Pancreas (tissue), 10 donors: ENCODE results near the gene PTK7. TPM values are rescaled to one million over a fixed set of nuclear protein-coding genes. Genes with fewer than 3 reads are reported as not detected.

Experiments
- ATAC-seq, 4 donors: fragments of 200-7000 bp; cut with Tn5 transposase; one replicate each; pipeline versions ENCODE4 v1.8.0 to v1.9.1; 2020; ENCODE audit warnings: mild to moderate bottlenecking in 4 of 4, moderate library complexity in 4 of 4
- DNase-seq, 6 donors: peaks; one replicate each; pipeline ENCODE4 v3.0.0-alpha.2; 2020
- FAIRE-seq: peaks from 2 replicates; lab custom pipeline; 2012; peaks lifted over from hg19 to GRCh38; lab: Jason Lieb, UNC
- H3K27ac ChIP-seq, 4 donors: fragments of 200-600 bp; sonication (generic); 1 replicate in 3 of 4; 2 replicates in 1 of 4; pipeline versions ENCODE4 v1.5.0 to v1.8.0; 2020
- H3K27me3 ChIP-seq, 4 donors: fragments of 200-600 bp; one replicate each; pipeline ENCODE4 v1.8.0; 2021
- H3K36me3 ChIP-seq, 3 donors: fragments of 200-600 bp; sonication (generic) in 1 of 3; one replicate each; pipeline versions ENCODE4 v1.5.0 to v1.8.0; 2020 to 2021
- H3K4me1 ChIP-seq, 3 donors: fragments of 200-600 bp; one replicate each; pipeline ENCODE4 v1.8.0; 2021
- H3K4me3 ChIP-seq, 4 donors: fragments of 200-600 bp; sonication (generic) in 2 of 4; one replicate each; pipeline versions ENCODE4 v1.5.0 to v1.8.0; 2020 to 2021
- H3K9me3 ChIP-seq, 4 donors: fragments of 200-600 bp; one replicate each; pipeline ENCODE4 v1.8.0; 2021
- CTCF ChIP-seq, 4 donors: fragments of 200-600 bp; sonication (generic) in 3 of 4; IDR thresholded peaks; one replicate each; pipeline versions ENCODE4 v1.5.0 to v1.8.0; 2021; ENCODE audit warnings: antibody characterized with exemption in 4 of 4
- WGBS, 2 donors: extraction: QIAGEN DNeasy Blood & Tissue Kit; methylation state at CpG; one replicate each; pipeline ENCODE4 v1.1.7; 2013; 5-methylcytosine and 5-hydroxymethylcytosine counted together
- intact Hi-C, 3 donors: fragments of 100-400 bp; cut with DNase I; formaldehyde crosslinking; loops; one replicate each; pipeline versions ENCODE4 v1.11.1 to v1.14.2; 2022
- polyA plus RNA-seq, 2 donors: library from polyadenylated mRNA; stranded (reverse); fragments of 200-250 nt; gene quantifications; one replicate each; pipeline ENCODE4 v1.2.3, GENCODE V29; 2013
- total RNA-seq, 6 donors: library from RNA; stranded (reverse); fragmentation: NEBNext Ultra II Directional in 4 of 6; extraction: Animal tissue kit (Norgen Biotek cat#: 25700) in 4 of 6; gene quantifications; one replicate each; pipeline versions ENCODE4 v1.2.1 to v1.2.4, GENCODE V29; 2021 to 2023
- donor health status: healthy with polysubstance abuse.
- donor health status: DM: no; HTN: no; CAD: no; lungs with moderate emphysema.
- donor health status: DM: no; HTN: no; CAD: no.
- donor health status: control.
- donor health status: control.
- donor health status: Bipolar disorder and iron deficiency.
- donor health status: DM: yes; HTN: yes; CAD: no.
- donor health status: DM: no; HTN: no; CAD: no.
- donor health status: DM: no; HTN: no; CAD: no.
- donor health status: DM: yes; HTN: yes; CAD: no.

Gene PTK7
- total and polyA plus RNA-seq, 8 donors, result 9.8 to 44.2 (median 18.4) TPM

- DNase-seq, result peak; percentile 82 to 95 (median 88)
- Histone ChIP-seq H3K27ac (peak within 1 kb of the TSS in 2 of 4 donors; percentile 59 to 61), H3K4me3 (peak within 1 kb of the TSS; percentile 50 to 80 (median 60)), H3K27me3 (no peaks in the 10 kb centered on the region), H3K4me1 (peaks cover 0 to 6% (median 0%) of the 10 kb centered on the region in 3 donors), H3K9me3 (no peaks in the 10 kb centered on the region), H3K36me3 (peaks cover 5 to 19% (median 15%) of the 10 kb centered on the region in 3 donors)
- TF ChIP-seq CTCF (IDR thresholded peaks at IDR 0.05), result no peak
- FAIRE-seq, result no peak
- intact Hi-C loops, result no loop called here
- ATAC-seq, result peak; percentile 98 to 99 (median 98)
- 0 to 1% methylated on average over 48 to 51 of the region's 51 CpGs for WGBS, 2 donors
Measured at GRCh38 chr6:43181942-43182860, 106.1 kb downstream of the PTK7 start, which contains the start of gene CUL9. Gene CUL9 (plus strand): TSS chr6:43182196. CDS start chr6:43184311, 2,115 bp downstream.

- intact Hi-C loops, result no loop called here
- Histone ChIP-seq H3K4me1 (peaks cover 0 to 6% (median 0%) of the 10 kb centered on the region in 3 donors), H3K27ac (no peak overlapping the region), H3K27me3 (no peaks in the 10 kb centered on the region), H3K4me3 (no peak overlapping the region), H3K9me3 (no peaks in the 10 kb centered on the region), H3K36me3 (peaks cover 5 to 21% (median 11%) of the 10 kb centered on the region in 3 donors)
- FAIRE-seq, result no peak
- ATAC-seq, result no peak
- WGBS, 2 donors, result 97% methylated on average over 4 of the region's 4 CpGs
- TF ChIP-seq CTCF (IDR thresholded peaks at IDR 0.05), result no peak
- DNase-seq, result no peak
Measured at GRCh38 chr6:43183441-43183840, 107.3 kb downstream of the PTK7 start.

- Histone ChIP-seq H3K4me3 (no peak overlapping the region), H3K4me1 (peaks cover 0 to 6% (median 0%) of the 10 kb centered on the region in 3 donors), H3K36me3 (peaks cover under 1 to 16% (median 2%) of the 10 kb centered on the region in 3 donors), H3K27ac (no peak overlapping the region), H3K27me3 (no peaks in the 10 kb centered on the region), H3K9me3 (no peaks in the 10 kb centered on the region)
- intact Hi-C loops, result no loop called here
- 89 to 92% methylated on average over 21 of the region's 21 CpGs for WGBS, 2 donors
- no peak for FAIRE-seq
- no peak for DNase-seq
- no peak for TF ChIP-seq CTCF (IDR thresholded peaks at IDR 0.05)
- ATAC-seq, result no peak
Measured at GRCh38 chr6:43184268-43184985, 108.3 kb downstream of the PTK7 start.

GRCh38 chr6:43185391-43185985 lies 109.4 kb downstream of the PTK7 start:
- no peak for TF ChIP-seq CTCF (IDR thresholded peaks at IDR 0.05)
- ATAC-seq (no peak), DNase-seq (no peak), FAIRE-seq (no peak)
- no peak overlapping the region for H3K4me3 ChIP-seq
- no peak overlapping the region for H3K27ac ChIP-seq
- no peaks in the 10 kb centered on the region for H3K9me3 ChIP-seq
- H3K36me3 ChIP-seq, result peaks cover 0 to 15% (median 0%) of the 10 kb centered on the region in 3 donors
- H3K4me1 ChIP-seq, result peaks cover 0 to 6% (median 0%) of the 10 kb centered on the region in 3 donors
- WGBS, 2 donors, result 73 to 74% methylated on average over 5 of the region's 5 CpGs
- H3K27me3 ChIP-seq, result no peaks in the 10 kb centered on the region
- intact Hi-C loops, result no loop called here
